GM18519 (cell line): Measurements from ENCODE around the gene FBXL14.
"Not testable (repeated sequence)": the region's sequence is repeated elsewhere in the genome, so short reads cannot be mapped to it uniquely, and the experiment has no call there.

Experiments used
- ATAC-seq: cut with Tn5 transposase; IDR thresholded peaks from one replicate; pipeline ENCODE4 v1.9.1; 2021; ENCODE audit warnings: mild to moderate bottlenecking, moderate library complexity; ENCODE audit not compliant: unreplicated experiment, low FRiP score

The FBXL14 gene

GRCh38 chr12:1575408-1576401 is 18.7 kb downstream of the FBXL14 start:
- no peak for ATAC-seq

DNA sequence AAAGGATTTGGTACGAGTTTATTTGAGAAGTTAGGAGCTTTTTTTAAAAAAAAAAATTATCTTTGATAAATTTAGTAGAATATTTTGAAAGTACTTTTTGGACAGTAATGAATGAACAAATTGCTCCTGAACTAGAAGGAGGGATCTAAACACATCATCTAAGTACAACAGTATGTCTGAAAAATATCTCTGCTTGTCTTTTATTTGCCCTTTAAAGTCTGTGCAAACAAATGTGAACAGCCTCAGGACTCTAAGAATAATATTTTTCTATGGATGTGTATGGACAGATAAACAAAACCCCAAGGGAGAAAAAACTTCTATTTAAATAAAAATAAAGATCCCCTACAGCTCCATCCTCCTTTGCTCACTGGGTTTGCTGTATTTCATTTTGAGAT is 19.5 kb downstream of the FBXL14 start:
- no peak for ATAC-seq

- no peak for ATAC-seq
Observed at GRCh38 chr12:1573960-1574864, 20.2 kb downstream of the FBXL14 start.

DNA sequence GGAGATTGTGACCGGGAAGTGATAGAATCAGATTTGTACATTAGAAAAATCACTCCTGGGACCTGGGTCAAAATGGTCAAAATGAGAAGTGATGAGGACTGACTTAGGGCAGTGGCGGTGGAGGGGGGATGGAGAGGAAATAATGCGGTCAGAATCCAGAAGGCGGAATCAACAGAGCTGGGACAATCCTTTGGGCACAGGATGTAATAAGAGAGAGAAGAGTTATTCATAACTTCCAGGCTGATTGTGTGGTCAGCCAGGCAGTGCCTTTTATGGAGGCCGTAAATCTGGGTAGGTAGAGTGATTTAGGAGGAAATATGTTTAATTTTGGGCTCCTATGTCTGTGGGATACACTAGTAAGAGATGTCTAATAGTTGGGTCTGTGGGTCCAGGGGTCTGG is 21.6 kb downstream of the FBXL14 start:
- no peak for ATAC-seq

DNA sequence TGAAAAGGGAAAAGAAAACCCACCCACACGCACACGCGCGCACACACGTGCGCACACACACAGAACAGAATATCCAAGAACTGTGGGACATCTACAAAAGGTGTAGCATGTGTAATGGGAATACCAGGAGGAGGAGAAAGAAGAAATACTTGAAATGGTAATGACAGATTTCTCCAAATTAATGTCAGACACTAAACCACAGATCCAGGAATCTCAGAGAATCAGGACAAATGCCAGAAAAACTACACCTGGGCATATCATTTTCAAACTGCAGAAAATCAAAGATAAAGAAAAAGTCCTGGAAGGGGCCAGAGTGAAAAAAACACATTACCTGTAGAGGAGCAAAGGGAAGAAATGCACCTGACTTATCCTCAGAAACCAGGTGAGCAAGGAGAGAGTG is 26.5 kb downstream of the FBXL14 start:
- no peak for ATAC-seq

DNA sequence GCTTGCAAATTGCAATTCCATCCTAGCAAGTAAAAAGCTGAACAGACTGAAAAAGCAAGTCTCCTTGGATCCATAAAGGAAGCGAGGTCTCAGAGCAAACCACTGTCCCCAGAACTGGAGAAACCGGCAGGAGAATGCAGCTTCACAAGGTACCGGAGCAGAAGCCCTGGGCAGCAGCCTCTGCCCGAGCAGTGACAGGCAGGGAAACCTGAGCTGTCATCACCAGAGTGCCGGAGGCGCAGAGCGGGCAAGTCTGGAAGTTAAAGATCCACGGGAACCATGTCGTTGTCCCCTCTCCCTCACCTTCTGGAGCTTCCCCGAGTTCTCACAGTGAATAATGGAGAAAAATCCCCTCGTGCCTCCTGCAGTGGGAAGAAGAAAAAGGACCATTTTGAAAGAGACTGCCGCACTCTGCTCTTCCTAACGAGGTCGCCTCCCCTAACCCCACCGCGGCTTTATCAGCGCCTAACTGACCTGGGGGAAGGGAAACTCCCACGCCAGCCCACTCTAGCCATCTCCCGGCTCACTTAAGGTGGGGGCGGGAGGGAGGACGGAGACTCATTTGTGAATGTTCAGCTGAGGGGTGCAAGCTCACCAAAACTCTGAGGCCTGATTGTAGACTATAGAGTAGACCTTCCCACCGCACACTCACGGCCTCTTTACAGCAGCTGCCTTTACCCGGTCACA is 27.8 kb downstream of the FBXL14 start:
- ATAC-seq, result no peak

DNA sequence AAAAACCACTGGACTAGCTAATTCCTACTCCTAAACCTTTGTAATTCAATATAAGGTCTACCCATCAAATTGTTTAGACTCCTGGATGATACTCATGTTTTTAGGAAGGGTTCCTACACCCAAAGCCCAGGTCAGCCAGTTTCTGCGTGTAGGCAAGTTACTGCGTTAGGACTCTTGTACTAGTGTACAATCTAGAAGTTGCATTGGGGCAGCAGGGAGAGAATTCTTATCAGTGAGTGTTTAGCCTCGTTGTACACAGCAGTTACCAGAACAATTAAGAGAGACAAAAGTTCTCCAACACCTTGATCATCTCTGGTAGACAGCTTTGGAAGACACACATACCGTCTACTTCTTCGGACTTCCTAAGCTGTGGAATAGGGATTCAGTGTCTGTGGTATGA is 29.2 kb downstream of the FBXL14 start:
- ATAC-seq, result no peak

- no peak for ATAC-seq
Observed at GRCh38 chr12:1564067-1564466, 30.3 kb downstream of the FBXL14 start.

GRCh38 chr12:1562813-1563407 is 31.5 kb downstream of the FBXL14 start:
- no peak for ATAC-seq

GRCh38 chr12:1560704-1561103 is 33.7 kb downstream of the FBXL14 start:
- no peak for ATAC-seq

DNA sequence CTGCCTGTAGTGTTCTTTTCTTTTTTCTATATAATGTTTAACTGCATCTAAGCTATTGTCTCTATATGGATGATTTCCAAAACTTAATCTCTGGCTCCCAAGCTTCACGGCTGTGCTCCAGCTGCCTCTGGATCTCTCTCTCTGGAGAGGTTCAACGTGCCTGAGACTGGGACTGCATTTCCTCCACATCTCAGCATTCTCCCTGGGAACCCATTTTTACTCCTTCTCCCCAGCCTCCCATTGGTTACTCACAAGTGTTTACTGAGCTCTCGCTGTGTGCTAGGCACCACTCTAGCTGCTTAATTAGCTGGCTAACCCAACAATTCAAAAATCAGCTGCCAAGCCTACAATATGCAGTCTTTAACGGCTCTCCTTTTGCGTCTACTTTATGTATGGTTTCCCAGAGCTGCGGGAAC is 34.7 kb downstream of the FBXL14 start:
- no peak for ATAC-seq

GRCh38 chr12:1558108-1558507 is 36.3 kb downstream of the FBXL14 start:
- ATAC-seq, result not testable (repeated sequence)

DNA sequence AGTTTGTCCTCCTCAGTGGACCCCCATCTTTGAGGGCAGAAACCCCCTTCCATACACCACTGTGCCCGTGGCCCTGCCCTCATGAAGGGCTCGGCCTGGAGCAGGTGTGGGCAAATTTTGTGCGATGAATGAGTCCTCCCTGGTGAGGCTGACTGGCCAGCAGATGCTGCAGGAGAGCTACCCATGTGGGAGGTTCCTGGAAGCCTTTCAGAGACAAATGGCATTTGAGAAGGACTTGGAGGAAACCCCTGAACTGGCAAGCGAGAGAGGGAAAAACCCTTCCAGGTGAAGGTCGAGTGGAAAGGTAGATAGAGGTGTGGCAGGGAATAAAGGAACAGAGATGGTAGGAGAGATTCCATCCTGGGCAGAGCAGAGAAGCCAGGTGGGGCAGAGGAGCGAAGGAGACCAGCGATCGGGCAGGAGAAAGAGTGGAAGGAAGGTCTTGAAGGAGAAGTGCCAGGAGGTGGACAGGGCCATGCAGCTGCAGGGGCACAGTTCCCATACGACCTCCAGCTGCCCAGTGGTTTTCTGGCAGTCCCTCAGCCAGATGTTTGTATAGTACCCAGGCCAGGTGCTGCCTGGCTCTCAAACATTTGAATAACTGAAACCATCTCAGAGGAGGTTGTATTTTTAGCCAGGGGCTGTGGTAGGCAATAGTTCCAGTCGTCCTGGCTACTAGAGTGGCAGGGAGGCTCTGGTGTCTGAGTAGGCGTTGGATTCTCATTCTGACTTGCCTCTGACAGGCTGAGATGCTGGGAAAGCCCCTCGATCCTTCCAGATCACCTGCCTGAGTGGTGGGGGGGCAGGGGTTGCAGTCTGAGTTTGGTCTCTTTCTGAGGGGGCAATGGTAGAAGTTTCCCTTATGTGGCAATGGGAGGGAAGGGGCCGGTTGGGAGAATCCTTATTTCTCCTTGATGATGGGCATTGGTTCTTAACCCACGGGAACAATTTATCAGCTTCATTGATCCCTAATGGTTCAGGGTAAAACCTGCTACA is 40.1 kb downstream of the FBXL14 start:
- peak; percentile 89 for ATAC-seq

GRCh38 chr12:1553536-1553935 is 40.8 kb downstream of the FBXL14 start:
- no peak for ATAC-seq

GRCh38 chr12:1552911-1553491 is 41.4 kb downstream of the FBXL14 start:
- no peak for ATAC-seq

- no peak for ATAC-seq
Observed at GRCh38 chr12:1552171-1552570, 42.2 kb downstream of the FBXL14 start.

- ATAC-seq, result no peak
Observed at GRCh38 chr12:1551496-1551895, 42.9 kb downstream of the FBXL14 start.

- no peak for ATAC-seq
Observed at GRCh38 chr12:1546931-1547640, 47.3 kb downstream of the FBXL14 start.
